ENCODE results near the gene COX7A2. TPM values are rescaled to one million over a fixed set of nuclear protein-coding genes. Genes with fewer than 3 reads are reported as not detected.

COX7A2 gene
- total and polyA plus RNA-seq, 2 donors, result 422 to 447 TPM

- H3K36me3 ChIP-seq (ENCODE audit: control insufficient read depth in 2 of 2, insufficient read depth in 2 of 2, low read length in 1 of 2), result peaks cover 13 to 21% of the 10 kb centered on the region in 2 donors
- WGBS, result 96% methylated on average over 3 of the region's 3 CpGs
- no peak overlapping the region for H3K4me3 ChIP-seq (ENCODE audit: low read length in 2 of 2)
- H3K9me3 ChIP-seq (ENCODE audit: control insufficient read depth in 2 of 2, insufficient read depth in 1 of 2, low read length in 1 of 2), result no peaks in the 10 kb centered on the region
- H3K27me3 ChIP-seq (ENCODE audit: control insufficient read depth in 2 of 2, insufficient read depth in 1 of 2, low read length in 1 of 2), result no peaks in the 10 kb centered on the region
- no peak overlapping the region for H3K27ac ChIP-seq (ENCODE audit: low read depth in 1 of 2, low read length in 1 of 2)
- H3K4me1 ChIP-seq (ENCODE audit: control insufficient read depth in 2 of 2, insufficient read depth in 2 of 2, low read length in 2 of 2), result no peaks in the 10 kb centered on the region
- no peak for DNase-seq (ENCODE audit: low read depth in 6 of 9, low spot score in 9 of 9)
These were observed 9.3 kb downstream of the COX7A2 start for GRCh38 chr6:75234126-75234865.

- Histone ChIP-seq H3K9me3 (ENCODE audit: control insufficient read depth in 2 of 2, insufficient read depth in 1 of 2, low read length in 1 of 2) (no peaks in the 10 kb centered on the region), H3K27ac (ENCODE audit: low read depth in 1 of 2, low read length in 1 of 2) (no peak overlapping the region), H3K4me1 (ENCODE audit: control insufficient read depth in 2 of 2, insufficient read depth in 2 of 2, low read length in 2 of 2) (no peaks in the 10 kb centered on the region), H3K36me3 (ENCODE audit: control insufficient read depth in 2 of 2, insufficient read depth in 2 of 2, low read length in 1 of 2) (peaks cover 6 to 14% of the 10 kb centered on the region in 2 donors), H3K4me3 (ENCODE audit: low read length in 2 of 2) (no peak overlapping the region), H3K27me3 (ENCODE audit: control insufficient read depth in 2 of 2, insufficient read depth in 1 of 2, low read length in 1 of 2) (no peaks in the 10 kb centered on the region)
- DNase-seq (ENCODE audit: low read depth in 6 of 9, low spot score in 9 of 9), result no peak
- 96% methylated on average over 4 of the region's 4 CpGs for WGBS
These were observed 10.4 kb downstream of the COX7A2 start for GRCh38 chr6:75233092-75233615.

GRCh38 chr6:75230484-75231325 lies 12.9 kb downstream of the COX7A2 start:
- no peak for DNase-seq (ENCODE audit: low read depth in 6 of 9, low spot score in 9 of 9)
- Histone ChIP-seq H3K36me3 (ENCODE audit: control insufficient read depth in 2 of 2, insufficient read depth in 2 of 2, low read length in 1 of 2) (no peaks in the 10 kb centered on the region), H3K4me1 (ENCODE audit: control insufficient read depth in 2 of 2, insufficient read depth in 2 of 2, low read length in 2 of 2) (no peaks in the 10 kb centered on the region), H3K9me3 (ENCODE audit: control insufficient read depth in 2 of 2, insufficient read depth in 1 of 2, low read length in 1 of 2) (no peaks in the 10 kb centered on the region), H3K4me3 (ENCODE audit: low read length in 2 of 2) (no peak overlapping the region), H3K27me3 (ENCODE audit: control insufficient read depth in 2 of 2, insufficient read depth in 1 of 2, low read length in 1 of 2) (no peaks in the 10 kb centered on the region), H3K27ac (ENCODE audit: low read depth in 1 of 2, low read length in 1 of 2) (no peak overlapping the region)
- 73% methylated on average over 10 of the region's 10 CpGs for WGBS

GRCh38 chr6:75224303-75224926 lies 19.2 kb downstream of the COX7A2 start:
- Histone ChIP-seq H3K9me3 (ENCODE audit: control insufficient read depth in 2 of 2, insufficient read depth in 1 of 2, low read length in 1 of 2) (no peaks in the 10 kb centered on the region), H3K4me3 (ENCODE audit: low read length in 2 of 2) (no peak overlapping the region), H3K27me3 (ENCODE audit: control insufficient read depth in 2 of 2, insufficient read depth in 1 of 2, low read length in 1 of 2) (no peaks in the 10 kb centered on the region), H3K4me1 (ENCODE audit: control insufficient read depth in 2 of 2, insufficient read depth in 2 of 2, low read length in 2 of 2) (no peaks in the 10 kb centered on the region), H3K36me3 (ENCODE audit: control insufficient read depth in 2 of 2, insufficient read depth in 2 of 2, low read length in 1 of 2) (no peaks in the 10 kb centered on the region), H3K27ac (ENCODE audit: low read depth in 1 of 2, low read length in 1 of 2) (no peak overlapping the region)
- 91% methylated on average over 6 of the region's 6 CpGs for WGBS
- DNase-seq (ENCODE audit: low read depth in 6 of 9, low spot score in 9 of 9), result no peak

DNA sequence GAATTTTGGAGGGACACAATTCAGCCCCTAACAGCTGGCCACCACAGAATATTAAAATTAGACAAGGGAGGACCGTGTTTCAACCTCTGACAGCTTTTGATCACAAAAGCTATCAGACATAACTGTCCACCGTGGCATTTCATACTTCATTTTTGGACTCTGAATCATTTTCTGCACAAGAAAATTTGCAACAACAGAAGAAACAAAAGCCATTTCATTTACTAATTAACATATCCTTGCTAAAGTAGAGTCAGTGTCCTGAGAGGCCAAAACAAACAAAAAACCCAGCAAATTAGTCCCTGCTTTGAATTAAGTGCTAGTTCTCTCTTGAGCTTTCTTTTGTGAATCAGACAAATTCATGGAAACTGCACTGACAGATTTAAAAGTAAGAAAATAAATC lies 20.2 kb downstream of the COX7A2 start:
- no peaks in the 10 kb centered on the region for H3K27me3 ChIP-seq (ENCODE audit: control insufficient read depth in 2 of 2, insufficient read depth in 1 of 2, low read length in 1 of 2)
- H3K27ac ChIP-seq (ENCODE audit: low read depth in 1 of 2, low read length in 1 of 2), result no peak overlapping the region
- no peak for DNase-seq (ENCODE audit: low read depth in 6 of 9, low spot score in 9 of 9)
- H3K9me3 ChIP-seq (ENCODE audit: control insufficient read depth in 2 of 2, insufficient read depth in 1 of 2, low read length in 1 of 2), result no peaks in the 10 kb centered on the region
- no peak overlapping the region for H3K4me3 ChIP-seq (ENCODE audit: low read length in 2 of 2)
- no peaks in the 10 kb centered on the region for H3K36me3 ChIP-seq (ENCODE audit: control insufficient read depth in 2 of 2, insufficient read depth in 2 of 2, low read length in 1 of 2)
- no peaks in the 10 kb centered on the region for H3K4me1 ChIP-seq (ENCODE audit: control insufficient read depth in 2 of 2, insufficient read depth in 2 of 2, low read length in 2 of 2)
- WGBS, result 88% methylated on average over 2 of the region's 2 CpGs

- no peak for DNase-seq (ENCODE audit: low read depth in 6 of 9, low spot score in 9 of 9)
- H3K4me1 ChIP-seq (ENCODE audit: control insufficient read depth in 2 of 2, insufficient read depth in 2 of 2, low read length in 2 of 2), result no peaks in the 10 kb centered on the region
- H3K27me3 ChIP-seq (ENCODE audit: control insufficient read depth in 2 of 2, insufficient read depth in 1 of 2, low read length in 1 of 2), result no peaks in the 10 kb centered on the region
- no peaks in the 10 kb centered on the region for H3K9me3 ChIP-seq (ENCODE audit: control insufficient read depth in 2 of 2, insufficient read depth in 1 of 2, low read length in 1 of 2)
- no peaks in the 10 kb centered on the region for H3K36me3 ChIP-seq (ENCODE audit: control insufficient read depth in 2 of 2, insufficient read depth in 2 of 2, low read length in 1 of 2)
- no peak overlapping the region for H3K27ac ChIP-seq (ENCODE audit: low read depth in 1 of 2, low read length in 1 of 2)
- no peak overlapping the region for H3K4me3 ChIP-seq (ENCODE audit: low read length in 2 of 2)
These were observed 21.3 kb downstream of the COX7A2 start for GRCh38 chr6:75222261-75222660.

- Histone ChIP-seq H3K27ac (ENCODE audit: low read depth in 1 of 2, low read length in 1 of 2) (no peak overlapping the region), H3K9me3 (ENCODE audit: control insufficient read depth in 2 of 2, insufficient read depth in 1 of 2, low read length in 1 of 2) (no peaks in the 10 kb centered on the region), H3K4me1 (ENCODE audit: control insufficient read depth in 2 of 2, insufficient read depth in 2 of 2, low read length in 2 of 2) (no peaks in the 10 kb centered on the region), H3K4me3 (ENCODE audit: low read length in 2 of 2) (no peak overlapping the region), H3K36me3 (ENCODE audit: control insufficient read depth in 2 of 2, insufficient read depth in 2 of 2, low read length in 1 of 2) (no peaks in the 10 kb centered on the region), H3K27me3 (ENCODE audit: control insufficient read depth in 2 of 2, insufficient read depth in 1 of 2, low read length in 1 of 2) (no peaks in the 10 kb centered on the region)
- WGBS, result 96% methylated on average over 4 of the region's 4 CpGs
- no peak for DNase-seq (ENCODE audit: low read depth in 6 of 9, low spot score in 9 of 9)
These were observed 22.5 kb downstream of the COX7A2 start for GRCh38 chr6:75221116-75221515.

GRCh38 chr6:75220357-75220756 lies 23.2 kb downstream of the COX7A2 start:
- Histone ChIP-seq H3K36me3 (ENCODE audit: control insufficient read depth in 2 of 2, insufficient read depth in 2 of 2, low read length in 1 of 2) (no peaks in the 10 kb centered on the region), H3K27ac (ENCODE audit: low read depth in 1 of 2, low read length in 1 of 2) (no peak overlapping the region), H3K27me3 (ENCODE audit: control insufficient read depth in 2 of 2, insufficient read depth in 1 of 2, low read length in 1 of 2) (no peaks in the 10 kb centered on the region), H3K4me3 (ENCODE audit: low read length in 2 of 2) (no peak overlapping the region), H3K9me3 (ENCODE audit: control insufficient read depth in 2 of 2, insufficient read depth in 1 of 2, low read length in 1 of 2) (no peaks in the 10 kb centered on the region), H3K4me1 (ENCODE audit: control insufficient read depth in 2 of 2, insufficient read depth in 2 of 2, low read length in 2 of 2) (no peaks in the 10 kb centered on the region)
- WGBS, result 93% methylated on average over 1 of the region's 1 CpG
- no peak for DNase-seq (ENCODE audit: low read depth in 6 of 9, low spot score in 9 of 9)

DNA sequence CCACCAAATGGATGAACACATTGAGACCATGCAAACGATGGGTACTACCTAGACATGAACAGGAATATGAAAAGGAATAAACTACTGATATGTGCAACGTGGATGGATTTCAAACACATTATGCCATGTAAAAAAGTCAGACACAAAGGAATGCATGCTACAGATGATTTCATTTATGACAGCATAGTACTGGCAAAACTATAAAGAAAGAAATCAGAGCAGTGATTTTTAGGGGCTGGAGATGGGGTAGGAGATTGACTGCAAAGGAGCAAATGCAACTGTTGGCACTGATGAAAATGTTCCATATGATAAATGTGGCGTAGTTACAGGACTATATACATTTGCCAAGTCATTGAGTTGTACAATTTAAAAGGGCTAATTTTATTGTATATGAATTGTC lies 24.3 kb downstream of the COX7A2 start:
- Histone ChIP-seq H3K4me3 (ENCODE audit: low read length in 2 of 2) (no peak overlapping the region), H3K36me3 (ENCODE audit: control insufficient read depth in 2 of 2, insufficient read depth in 2 of 2, low read length in 1 of 2) (no peaks in the 10 kb centered on the region), H3K27ac (ENCODE audit: low read depth in 1 of 2, low read length in 1 of 2) (no peak overlapping the region), H3K27me3 (ENCODE audit: control insufficient read depth in 2 of 2, insufficient read depth in 1 of 2, low read length in 1 of 2) (no peaks in the 10 kb centered on the region), H3K4me1 (ENCODE audit: control insufficient read depth in 2 of 2, insufficient read depth in 2 of 2, low read length in 2 of 2) (no peaks in the 10 kb centered on the region), H3K9me3 (ENCODE audit: control insufficient read depth in 2 of 2, insufficient read depth in 1 of 2, low read length in 1 of 2) (no peaks in the 10 kb centered on the region)
- WGBS, result 91% methylated on average over 3 of the region's 3 CpGs
- DNase-seq (ENCODE audit: low read depth in 6 of 9, low spot score in 9 of 9), result no peak
